Astrocyte of the spinal cord (primary cell): ENCODE data around the gene PRKCE.
A peak's percentile ranks its signal among the peaks of the same experiment; 100 is the strongest.

Experiments
- DNase-seq: peaks from one replicate; pipeline ENCODE4 v3.0.0; 2011; ENCODE audit warnings: low read depth, low spot score
- H3K4me3 ChIP-seq: 2 replicates; pipeline ENCODE4 v1.5.1; 2011; ENCODE audit warnings: low read depth, mild to moderate bottlenecking, low read length, moderate library complexity
- CTCF ChIP-seq: IDR thresholded peaks from 2 replicates; pipeline ENCODE4 v1.5.1; 2012; ENCODE audit warnings: low read depth, mild to moderate bottlenecking, low read length, inconsistent platforms
- in situ Hi-C: cut with HindIII; loops from 2 replicates; pipeline ENCODE4 v1.10.0; 2017; ENCODE audit warnings: low sequenced_read_pairs

Gene PRKCE

GRCh38 chr2:45964906-45965305 lies 313.4 kb downstream of the PRKCE start:
- H3K4me3 ChIP-seq = no peak overlapping the region
- no peak for DNase-seq
- in situ Hi-C loops = no loop called here
- no peak for TF ChIP-seq CTCF

GRCh38 chr2:45965871-45966498 lies 314.5 kb downstream of the PRKCE start:
- no peak for TF ChIP-seq CTCF
- DNase-seq = no peak
- no peak overlapping the region for H3K4me3 ChIP-seq
- in situ Hi-C loops = no loop called here

GRCh38 chr2:45968946-45969584 lies 317.6 kb downstream of the PRKCE start:
- no peak for TF ChIP-seq CTCF
- H3K4me3 ChIP-seq = no peak overlapping the region
- in situ Hi-C loops = no loop called here
- DNase-seq = peak; percentile 32

- H3K4me3 ChIP-seq = no peak overlapping the region
Observed at GRCh38 chr2:45973426-45973825, 322.0 kb downstream of the PRKCE start.

GRCh38 chr2:45974056-45974455 lies 322.6 kb downstream of the PRKCE start:
- in situ Hi-C loops = no loop called here
- no peak for DNase-seq
- no peak overlapping the region for H3K4me3 ChIP-seq
- TF ChIP-seq CTCF = no peak

More at GRCh38 chr2:45973426-45973825, 322.0 kb downstream of the PRKCE start:
- no peak for DNase-seq
- in situ Hi-C loops = no loop called here
- no peak for TF ChIP-seq CTCF

- no peak for TF ChIP-seq CTCF
- no peak overlapping the region for H3K4me3 ChIP-seq
- in situ Hi-C loops = no loop called here
- no peak for DNase-seq
Observed at GRCh38 chr2:45974762-45975408, 323.4 kb downstream of the PRKCE start.
